ENCODE results near the gene FADS2. TPM values are rescaled to one million over a fixed set of nuclear protein-coding genes. Genes with fewer than 3 reads are reported as not detected.

The FADS2 gene
- total and polyA plus RNA-seq, 10 of the 15 experiments (the other 5 are each of a cell fraction or from before 2014, with no cell fraction given) = 3.3 to 313 (median 149) TPM

- TF ChIP-seq PRDM15 (CRISPR knock-in tag; IDR thresholded peaks at IDR 0.05) (no peak), TBL1XR1 (IDR thresholded peaks at IDR 0.05; ENCODE audit: low read depth, low read length) (no peak), SRF (IDR thresholded peaks at IDR 0.05; ENCODE audit: low read depth in 2 of 2, low read length in 2 of 2) (no peak), EZH2 (IDR thresholded peaks at IDR 0.05; ENCODE audit: borderline replicate concordance, control insufficient read depth, low read depth, low read length) (no peak), ZBTB40 (IDR thresholded peaks at IDR 0.05; ENCODE audit: borderline replicate concordance) (no peak), BMI1 (IDR thresholded peaks at IDR 0.05; ENCODE audit: borderline replicate concordance) (no peak)
Measured at GRCh38 chr11:61879152-61879551, 51.1 kb downstream of the FADS2 start (continued).

Measured in GM12878 (cell line).